Vagina (tissue), 2 donors: ENCODE data around the gene C17orf75.

ENCODE experiments used
- POLR2A ChIP-seq, 2 donors: fragments of 450-650 bp; IDR thresholded peaks; one replicate each; pipeline ENCODE4 v1.6.1; 2017; ENCODE audit warnings: antibody characterized with exemption in 2 of 2, mild to moderate bottlenecking in 2 of 2, moderate library complexity in 2 of 2
- POLR2AphosphoS5 ChIP-seq, 2 donors: sonication (generic); formaldehyde crosslinking; IDR thresholded peaks; one replicate each; pipeline ENCODE4 v1.9.0; 2017; ENCODE audit warnings: antibody characterized with exemption in 2 of 2, mild to moderate bottlenecking in 2 of 2, low read depth in 1 of 2; ENCODE audit not compliant: insufficient read depth in 1 of 2
- TF ChIP-seq, protein P1 (sequence below), 3 experiments: fragments of 450-650 bp in 2 of 3; fragments of 200-600 bp in 1 of 3; sonication (generic) in 1 of 3; IDR thresholded peaks; one replicate each; pipeline ENCODE4 v1.5.1; 2017 to 2019; ENCODE audit warnings: antibody characterized with exemption in 3 of 3, mild to moderate bottlenecking in 2 of 3, moderate library complexity in 2 of 3

DNA sequence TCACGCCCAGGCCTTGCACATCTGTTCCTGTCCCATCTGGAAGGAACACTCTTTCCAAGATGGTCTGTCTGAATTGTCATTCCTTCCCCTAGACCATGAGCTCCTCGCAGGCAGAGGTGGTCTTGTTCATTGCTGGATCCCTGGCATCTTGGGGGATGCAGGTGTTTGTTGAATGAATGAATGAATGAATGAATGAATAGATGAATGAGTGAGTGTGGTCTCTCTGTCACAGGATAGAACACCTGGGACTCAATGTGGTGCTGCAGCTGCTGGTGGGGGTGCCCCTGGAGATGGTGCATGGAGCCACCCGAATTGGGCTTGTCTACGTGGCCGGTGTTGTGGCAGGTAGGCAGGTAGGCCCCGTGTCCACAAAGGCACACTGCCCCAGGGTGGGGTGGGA is 44.1 kb downstream of the C17orf75 start:
- no peak for TF ChIP-seq POLR2A (IDR thresholded peaks at IDR 0.05)
- TF ChIP-seq, protein P1, sequence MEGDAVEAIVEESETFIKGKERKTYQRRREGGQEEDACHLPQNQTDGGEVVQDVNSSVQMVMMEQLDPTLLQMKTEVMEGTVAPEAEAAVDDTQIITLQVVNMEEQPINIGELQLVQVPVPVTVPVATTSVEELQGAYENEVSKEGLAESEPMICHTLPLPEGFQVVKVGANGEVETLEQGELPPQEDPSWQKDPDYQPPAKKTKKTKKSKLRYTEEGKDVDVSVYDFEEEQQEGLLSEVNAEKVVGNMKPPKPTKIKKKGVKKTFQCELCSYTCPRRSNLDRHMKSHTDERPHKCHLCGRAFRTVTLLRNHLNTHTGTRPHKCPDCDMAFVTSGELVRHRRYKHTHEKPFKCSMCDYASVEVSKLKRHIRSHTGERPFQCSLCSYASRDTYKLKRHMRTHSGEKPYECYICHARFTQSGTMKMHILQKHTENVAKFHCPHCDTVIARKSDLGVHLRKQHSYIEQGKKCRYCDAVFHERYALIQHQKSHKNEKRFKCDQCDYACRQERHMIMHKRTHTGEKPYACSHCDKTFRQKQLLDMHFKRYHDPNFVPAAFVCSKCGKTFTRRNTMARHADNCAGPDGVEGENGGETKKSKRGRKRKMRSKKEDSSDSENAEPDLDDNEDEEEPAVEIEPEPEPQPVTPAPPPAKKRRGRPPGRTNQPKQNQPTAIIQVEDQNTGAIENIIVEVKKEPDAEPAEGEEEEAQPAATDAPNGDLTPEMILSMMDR (IDR thresholded peaks at IDR 0.05), result no peak
- no peak for TF ChIP-seq POLR2AphosphoS5 (IDR thresholded peaks at IDR 0.05; ENCODE audit: insufficient read depth in 1 of 2, low read depth in 1 of 2)
